ENCODE measurements around the gene SLC34A3.

SLC34A3 gene

DNA sequence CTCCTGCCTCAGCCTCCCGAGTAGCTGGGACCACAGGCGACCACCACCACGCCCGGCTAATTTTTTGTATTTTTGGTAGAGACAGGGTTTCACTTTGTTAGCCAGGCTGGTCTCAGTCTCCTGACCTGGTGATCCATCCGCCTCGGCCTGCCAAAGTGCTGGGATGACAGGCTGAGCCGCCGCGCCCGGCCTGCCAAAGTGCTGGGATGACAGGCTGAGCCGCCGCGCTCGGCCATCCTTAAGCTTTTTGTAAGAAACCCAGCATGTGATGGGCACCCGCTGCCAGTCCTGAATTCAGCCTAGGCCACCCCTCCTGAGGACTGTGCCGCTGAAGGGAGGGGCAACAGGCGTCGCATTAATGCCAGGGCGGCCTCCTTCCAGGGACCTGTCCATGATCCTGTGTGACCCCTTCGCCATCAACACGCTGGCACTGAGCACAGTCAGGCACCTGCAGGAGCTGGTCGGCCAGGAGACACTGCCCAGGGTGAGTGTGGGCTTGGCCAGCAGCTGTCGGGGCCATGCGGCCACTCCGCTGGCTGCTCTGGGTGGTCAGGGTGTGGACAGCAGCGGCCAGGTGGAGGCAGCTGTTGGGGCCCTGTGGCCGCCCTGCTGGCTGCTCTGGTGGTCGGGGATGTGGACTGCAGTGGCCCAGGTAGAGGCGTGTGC lies 34.9 kb downstream of the SLC34A3 start:
- H3K4me1 ChIP-seq (ENCODE audit: control insufficient read depth, low read depth, low read length) = no peaks in the 10 kb centered on the region

DNA sequence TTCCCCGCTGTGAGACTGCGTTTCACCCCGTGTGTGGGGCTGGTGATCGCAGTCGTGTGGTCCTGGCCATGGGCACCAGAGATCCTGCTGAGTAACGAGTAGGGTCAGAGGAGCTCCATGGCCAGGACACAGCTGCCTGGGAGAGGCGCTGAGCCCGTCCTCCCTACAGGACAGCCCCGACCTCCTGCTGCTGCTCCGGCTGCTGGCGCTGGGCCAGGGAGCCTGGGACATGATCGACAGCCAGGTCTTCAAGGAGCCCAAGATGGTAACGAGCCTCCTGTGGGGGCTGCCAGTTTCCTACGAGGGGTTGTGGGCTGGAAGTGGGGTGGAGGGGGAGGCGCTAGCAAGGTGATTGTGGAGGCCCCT lies 35.4 kb downstream of the SLC34A3 start:
- Histone ChIP-seq H3K4me1 (ENCODE audit: control insufficient read depth, low read depth, low read length) (no peaks in the 10 kb centered on the region), H3K9me3 (ENCODE audit: control insufficient read depth, low read depth, low read length) (no peaks in the 10 kb centered on the region), H3K27me3 (ENCODE audit: control insufficient read depth, insufficient read depth, low read length) (no peaks in the 10 kb centered on the region), H3K27ac (ENCODE audit: low read length) (no peak overlapping the region), H3K4me3 (ENCODE audit: low read length) (no peak overlapping the region), H3K9ac (ENCODE audit: low read length) (no peak overlapping the region), H3K36me3 (ENCODE audit: control insufficient read depth, low read depth, low read length) (peaks cover 32% of the 10 kb centered on the region)

More for the DNA sequence above, 34.9 kb downstream of the SLC34A3 start:
- no peak overlapping the region for H3K27ac ChIP-seq (ENCODE audit: low read length)
- H3K27me3 ChIP-seq (ENCODE audit: control insufficient read depth, insufficient read depth, low read length) = no peaks in the 10 kb centered on the region
- H3K9me3 ChIP-seq (ENCODE audit: control insufficient read depth, low read depth, low read length) = no peaks in the 10 kb centered on the region
- no peak overlapping the region for H3K9ac ChIP-seq (ENCODE audit: low read length)
- H3K4me3 ChIP-seq (ENCODE audit: low read length) = no peak overlapping the region
- peaks cover 32% of the 10 kb centered on the region for H3K36me3 ChIP-seq (ENCODE audit: control insufficient read depth, low read depth, low read length)

DNA sequence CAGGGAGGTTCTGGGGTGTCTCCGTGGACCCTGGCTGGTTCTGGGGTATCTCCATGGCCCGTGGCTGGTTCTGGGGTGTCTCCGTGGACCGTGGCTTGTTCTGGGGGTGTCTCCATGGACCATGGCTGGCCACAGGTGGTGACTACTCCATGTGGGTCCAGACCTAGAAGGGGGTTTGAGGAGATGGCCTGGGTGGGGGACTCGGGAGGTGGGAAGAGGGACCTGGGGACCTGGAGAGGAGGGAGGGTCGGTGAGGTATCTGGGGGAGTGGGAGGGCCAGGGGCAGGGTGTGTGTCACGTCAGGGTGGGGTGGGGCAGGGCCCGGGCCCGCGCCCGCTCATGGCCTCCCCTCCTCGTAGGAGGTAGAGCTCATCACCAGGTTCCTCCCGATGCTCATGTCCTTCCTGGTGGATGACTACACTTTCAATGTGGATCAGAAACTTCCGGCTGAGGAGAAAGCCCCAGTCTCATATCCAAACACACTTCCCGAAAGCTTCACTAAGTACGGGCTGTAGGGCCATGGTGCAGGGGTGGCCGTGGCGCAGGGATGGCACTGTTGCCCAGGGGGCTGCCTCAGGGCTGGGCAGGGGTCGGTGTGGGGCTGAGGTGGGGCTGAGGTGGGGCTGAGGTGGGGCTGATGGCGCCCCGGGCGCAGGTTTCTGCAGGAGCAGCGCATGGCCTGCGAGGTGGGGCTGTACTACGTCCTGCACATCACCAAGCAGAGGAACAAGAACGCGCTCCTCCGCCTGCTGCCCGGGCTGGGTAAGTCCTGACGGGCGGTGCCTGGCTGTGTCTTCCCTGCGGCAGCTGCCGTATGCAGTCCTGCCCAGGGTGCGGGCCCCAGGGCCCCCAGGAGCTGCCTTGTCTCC lies 36.1 kb downstream of the SLC34A3 start:
- Histone ChIP-seq H3K4me3 (ENCODE audit: low read length) (no peak overlapping the region), H3K9me3 (ENCODE audit: control insufficient read depth, low read depth, low read length) (no peaks in the 10 kb centered on the region), H3K27me3 (ENCODE audit: control insufficient read depth, insufficient read depth, low read length) (no peaks in the 10 kb centered on the region), H3K4me1 (ENCODE audit: control insufficient read depth, low read depth, low read length) (no peaks in the 10 kb centered on the region), H3K9ac (ENCODE audit: low read length) (no peak overlapping the region), H3K36me3 (ENCODE audit: control insufficient read depth, low read depth, low read length) (peaks cover 32% of the 10 kb centered on the region), H3K27ac (ENCODE audit: low read length) (no peak overlapping the region)

DNA sequence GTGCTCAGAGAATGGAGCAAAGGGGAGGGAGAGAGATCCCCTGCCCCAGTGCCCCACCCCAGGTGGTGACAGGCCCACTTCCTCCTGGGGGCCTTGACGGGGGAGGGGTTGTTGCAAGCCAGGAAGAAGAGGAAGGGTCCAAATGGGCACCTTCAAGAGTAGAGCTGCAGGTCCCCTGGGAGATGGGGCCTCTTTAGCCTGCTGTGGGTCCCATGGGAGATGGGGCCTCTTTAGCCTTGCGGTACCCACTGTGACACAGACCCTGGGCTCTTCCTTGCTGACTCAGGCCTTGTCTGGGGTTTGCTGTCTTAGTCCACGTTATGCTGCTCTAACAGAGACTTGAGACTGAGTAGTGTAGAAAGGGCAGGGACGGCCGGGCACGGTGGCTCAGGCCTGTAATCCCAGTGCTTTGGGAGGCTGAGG lies 37.2 kb downstream of the SLC34A3 start:
- Histone ChIP-seq H3K4me3 (ENCODE audit: low read length) (no peak overlapping the region), H3K9ac (ENCODE audit: low read length) (no peak overlapping the region), H3K27ac (ENCODE audit: low read length) (no peak overlapping the region), H3K4me1 (ENCODE audit: control insufficient read depth, low read depth, low read length) (no peaks in the 10 kb centered on the region), H3K27me3 (ENCODE audit: control insufficient read depth, insufficient read depth, low read length) (no peaks in the 10 kb centered on the region), H3K36me3 (ENCODE audit: control insufficient read depth, low read depth, low read length) (peaks cover 32% of the 10 kb centered on the region), H3K9me3 (ENCODE audit: control insufficient read depth, low read depth, low read length) (no peaks in the 10 kb centered on the region)

DNA sequence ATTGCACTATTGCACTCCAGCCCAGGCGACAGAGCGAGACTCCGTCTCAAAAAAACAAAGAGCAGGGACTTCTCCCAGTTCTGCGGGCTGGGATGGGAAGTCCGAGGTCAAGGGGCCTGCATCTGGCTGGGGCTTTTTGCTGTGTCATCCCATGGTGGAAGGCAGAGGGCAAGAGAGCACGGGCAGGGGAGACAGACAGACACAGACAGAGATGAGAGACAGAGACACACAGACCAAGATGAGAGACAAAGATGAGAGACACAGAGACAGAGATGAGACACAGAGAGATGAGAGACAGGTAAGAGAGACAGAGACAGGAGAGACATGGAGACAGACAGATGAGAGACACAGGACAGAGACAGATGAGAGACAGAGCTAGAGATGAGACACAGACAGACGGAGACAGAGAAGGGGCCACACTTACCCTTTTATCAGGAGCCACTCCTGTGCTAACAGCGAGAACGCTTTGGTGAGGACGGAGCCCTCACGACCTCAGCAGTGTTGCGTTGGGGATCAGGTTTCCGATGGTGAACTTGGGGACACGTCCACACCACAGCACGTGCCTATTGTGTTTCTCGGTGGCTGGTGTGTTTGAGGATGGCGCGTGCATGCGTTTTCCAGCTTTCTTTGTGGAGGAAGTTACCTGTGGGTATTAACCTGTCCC lies 38.0 kb downstream of the SLC34A3 start:
- H3K36me3 ChIP-seq (ENCODE audit: control insufficient read depth, low read depth, low read length) = peaks cover 31% of the 10 kb centered on the region
- H3K27me3 ChIP-seq (ENCODE audit: control insufficient read depth, insufficient read depth, low read length) = no peaks in the 10 kb centered on the region
- no peaks in the 10 kb centered on the region for H3K9me3 ChIP-seq (ENCODE audit: control insufficient read depth, low read depth, low read length)
- H3K4me1 ChIP-seq (ENCODE audit: control insufficient read depth, low read depth, low read length) = no peaks in the 10 kb centered on the region
- H3K27ac ChIP-seq (ENCODE audit: low read length) = no peak overlapping the region
- H3K4me3 ChIP-seq (ENCODE audit: low read length) = no peak overlapping the region
- no peak overlapping the region for H3K9ac ChIP-seq (ENCODE audit: low read length)

DNA sequence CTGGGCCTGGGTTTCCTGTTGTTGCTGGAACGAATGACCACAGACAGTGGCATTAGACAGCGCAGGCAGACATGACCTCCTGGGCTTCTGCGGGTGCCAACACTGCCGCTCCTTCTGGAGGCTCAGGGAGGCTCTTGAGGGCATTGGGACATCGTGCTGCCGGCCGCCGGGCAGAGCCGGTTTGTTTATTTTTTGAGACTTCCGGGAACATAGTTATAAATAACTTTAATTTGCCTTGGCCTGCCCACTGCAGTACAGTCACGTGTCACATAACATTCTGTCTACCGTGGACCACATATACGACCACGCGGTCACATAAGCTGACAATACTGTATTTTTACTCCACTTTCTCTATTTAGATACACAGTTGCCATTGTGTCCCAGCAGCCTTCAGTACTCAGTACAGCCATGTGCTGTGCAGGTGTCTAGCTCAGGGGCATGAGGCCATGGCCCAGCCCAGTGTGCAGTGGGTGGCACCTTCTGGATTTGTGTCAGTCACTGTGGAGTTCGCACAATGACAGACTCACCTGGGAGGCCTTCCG lies 38.6 kb downstream of the SLC34A3 start:
- no peaks in the 10 kb centered on the region for H3K4me1 ChIP-seq (ENCODE audit: control insufficient read depth, low read depth, low read length)
- H3K36me3 ChIP-seq (ENCODE audit: control insufficient read depth, low read depth, low read length) = peaks cover 26% of the 10 kb centered on the region
- H3K9ac ChIP-seq (ENCODE audit: low read length) = no peak overlapping the region
- no peak overlapping the region for H3K4me3 ChIP-seq (ENCODE audit: low read length)
- H3K9me3 ChIP-seq (ENCODE audit: control insufficient read depth, low read depth, low read length) = no peaks in the 10 kb centered on the region
- no peak overlapping the region for H3K27ac ChIP-seq (ENCODE audit: low read length)
- no peaks in the 10 kb centered on the region for H3K27me3 ChIP-seq (ENCODE audit: control insufficient read depth, insufficient read depth, low read length)

DNA sequence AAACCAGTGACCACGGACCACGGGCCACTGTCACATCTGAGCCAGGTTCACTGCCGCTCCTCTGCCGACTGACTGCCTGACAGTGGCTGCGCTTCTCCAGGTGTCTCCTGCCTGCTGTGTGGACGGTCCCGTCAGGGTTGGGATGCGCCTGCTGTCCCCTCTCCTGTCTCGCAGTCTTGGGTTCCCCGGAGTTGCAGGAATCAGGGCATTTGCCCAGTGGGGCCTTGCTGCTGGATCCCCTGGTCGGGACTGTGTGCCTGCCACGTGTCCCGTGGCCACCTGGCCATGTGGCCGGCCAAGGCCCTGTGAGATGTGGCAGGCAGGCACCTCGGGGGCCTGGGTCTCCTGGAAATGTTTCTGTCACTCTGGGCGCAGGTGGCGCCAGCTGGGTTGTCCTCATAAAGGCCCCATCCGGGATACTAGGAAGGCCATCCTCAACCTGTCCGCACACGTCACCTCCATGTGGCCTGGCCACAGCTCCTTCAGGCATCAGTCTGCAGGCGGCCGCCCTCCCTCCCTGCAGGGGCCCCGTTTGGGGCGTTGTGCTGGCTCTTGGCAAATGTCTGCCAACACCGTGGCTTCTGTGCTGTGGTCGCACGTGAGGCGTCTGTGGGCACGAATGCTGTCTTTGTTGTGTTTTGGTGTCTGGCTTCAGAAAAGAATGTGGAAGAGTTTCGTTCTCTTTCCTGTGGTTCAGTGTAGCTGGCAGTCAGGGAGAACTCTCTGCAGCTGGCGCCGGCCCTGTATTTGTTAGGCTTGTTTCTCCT lies 40.4 kb downstream of the SLC34A3 start:
- Histone ChIP-seq H3K4me1 (ENCODE audit: control insufficient read depth, low read depth, low read length) (no peaks in the 10 kb centered on the region), H3K9ac (ENCODE audit: low read length) (no peak overlapping the region), H3K9me3 (ENCODE audit: control insufficient read depth, low read depth, low read length) (no peaks in the 10 kb centered on the region), H3K4me3 (ENCODE audit: low read length) (no peak overlapping the region), H3K27me3 (ENCODE audit: control insufficient read depth, insufficient read depth, low read length) (no peaks in the 10 kb centered on the region), H3K36me3 (ENCODE audit: control insufficient read depth, low read depth, low read length) (peaks cover 18% of the 10 kb centered on the region), H3K27ac (ENCODE audit: low read length) (no peak overlapping the region)

DNA sequence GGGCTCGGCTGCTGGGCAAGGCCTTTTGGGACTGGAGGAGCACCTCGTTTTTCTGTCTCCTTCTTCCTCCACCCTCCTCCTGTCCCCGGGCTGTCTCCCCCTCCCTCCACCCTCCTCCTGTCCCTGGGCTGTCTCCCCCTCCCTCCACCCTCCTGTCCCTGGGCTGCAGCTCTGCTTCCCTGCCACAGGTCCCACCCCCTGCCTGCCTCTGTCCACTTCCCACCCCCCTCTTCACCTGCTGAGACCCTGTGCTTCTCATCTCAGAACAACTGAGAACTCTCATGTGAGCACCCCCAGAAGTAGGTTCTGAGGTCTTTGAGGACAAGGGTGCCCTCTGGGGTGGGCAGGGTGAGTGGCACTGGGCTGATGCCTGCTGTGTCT lies 41.0 kb downstream of the SLC34A3 start:
- Histone ChIP-seq H3K27me3 (ENCODE audit: control insufficient read depth, insufficient read depth, low read length) (no peaks in the 10 kb centered on the region), H3K4me1 (ENCODE audit: control insufficient read depth, low read depth, low read length) (peaks cover 4% of the 10 kb centered on the region), H3K36me3 (ENCODE audit: control insufficient read depth, low read depth, low read length) (peaks cover 15% of the 10 kb centered on the region), H3K4me3 (ENCODE audit: low read length) (no peak overlapping the region), H3K27ac (ENCODE audit: low read length) (no peak overlapping the region), H3K9ac (ENCODE audit: low read length) (no peak overlapping the region), H3K9me3 (ENCODE audit: control insufficient read depth, low read depth, low read length) (no peaks in the 10 kb centered on the region)

DNA sequence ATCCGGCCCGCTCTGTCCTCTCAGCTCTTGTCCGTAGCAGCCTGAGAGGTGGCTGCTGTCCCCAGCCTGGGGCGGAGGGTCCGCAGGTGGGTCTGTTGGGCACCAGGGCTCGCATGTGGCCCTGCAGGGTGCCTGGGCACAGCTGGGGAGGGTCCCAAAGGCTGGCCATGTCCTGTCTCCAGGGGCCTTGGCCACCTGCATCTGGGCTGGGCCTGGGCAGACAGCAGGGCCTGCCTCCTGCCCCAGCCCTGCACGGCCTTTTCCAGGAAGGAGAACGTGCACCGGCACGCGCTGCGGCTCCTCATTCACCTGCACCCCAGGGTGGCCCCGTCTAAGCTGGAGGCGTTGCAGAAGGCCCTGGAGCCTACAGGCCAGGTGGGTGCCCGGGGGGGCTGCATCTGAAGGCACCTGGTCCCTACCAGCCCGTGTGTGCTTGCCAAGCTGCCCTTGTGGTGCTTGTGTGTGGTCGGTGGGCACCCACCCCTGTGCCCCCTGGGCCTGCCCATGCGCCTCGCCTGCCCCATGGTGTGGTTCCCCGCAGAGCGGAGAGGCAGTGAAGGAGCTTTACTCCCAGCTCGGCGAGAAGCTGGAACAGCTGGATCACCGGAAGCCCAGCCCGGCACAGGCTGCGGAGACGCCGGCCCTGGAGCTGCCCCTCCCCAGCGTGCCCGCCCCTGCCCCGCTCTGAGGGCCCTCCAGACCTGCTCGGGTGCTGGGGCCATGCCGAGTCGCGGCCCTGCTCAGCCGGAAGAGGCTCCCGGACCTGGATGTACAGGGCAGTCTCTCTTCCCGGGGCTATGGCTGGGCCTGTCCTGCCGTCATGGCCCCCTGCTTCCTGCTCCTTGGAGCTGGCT lies 41.8 kb downstream of the SLC34A3 start:
- H3K27ac ChIP-seq (ENCODE audit: low read length) = no peak overlapping the region

DNA sequence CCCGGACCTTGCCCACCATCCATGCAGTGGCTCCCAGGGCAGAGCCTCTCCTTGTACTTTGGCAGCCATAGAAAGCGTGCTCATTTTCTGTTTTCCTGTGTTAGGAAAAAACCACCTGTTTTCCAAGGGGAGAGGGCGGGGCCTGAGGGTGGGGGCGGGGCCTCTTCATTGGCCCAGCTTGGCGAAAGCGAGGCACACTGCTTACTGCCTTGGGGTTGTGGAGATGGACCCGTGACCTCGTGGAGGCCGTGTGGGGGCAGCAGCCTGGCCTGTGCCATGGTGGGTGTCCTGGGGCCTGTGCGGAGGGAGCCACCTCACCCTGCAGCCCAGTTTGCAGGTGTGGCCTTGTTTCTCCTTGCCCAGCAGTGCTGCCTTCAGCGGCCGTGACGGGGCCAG lies 42.4 kb downstream of the SLC34A3 start:
- H3K4me1 ChIP-seq (ENCODE audit: control insufficient read depth, low read depth, low read length) = peaks cover 12% of the 10 kb centered on the region
- H3K36me3 ChIP-seq (ENCODE audit: control insufficient read depth, low read depth, low read length) = peaks cover 13% of the 10 kb centered on the region
- no peak overlapping the region for H3K27ac ChIP-seq (ENCODE audit: low read length)

More for the DNA sequence above, 41.8 kb downstream of the SLC34A3 start:
- Histone ChIP-seq H3K27me3 (ENCODE audit: control insufficient read depth, insufficient read depth, low read length) (no peaks in the 10 kb centered on the region), H3K4me3 (ENCODE audit: low read length) (no peak overlapping the region), H3K9ac (ENCODE audit: low read length) (no peak overlapping the region), H3K4me1 (ENCODE audit: control insufficient read depth, low read depth, low read length) (peaks cover 8% of the 10 kb centered on the region), H3K9me3 (ENCODE audit: control insufficient read depth, low read depth, low read length) (no peaks in the 10 kb centered on the region), H3K36me3 (ENCODE audit: control insufficient read depth, low read depth, low read length) (peaks cover 13% of the 10 kb centered on the region)

More for the DNA sequence above, 42.4 kb downstream of the SLC34A3 start:
- Histone ChIP-seq H3K9ac (ENCODE audit: low read length) (no peak overlapping the region), H3K4me3 (ENCODE audit: low read length) (no peak overlapping the region), H3K27me3 (ENCODE audit: control insufficient read depth, insufficient read depth, low read length) (peaks cover 4% of the 10 kb centered on the region), H3K9me3 (ENCODE audit: control insufficient read depth, low read depth, low read length) (no peaks in the 10 kb centered on the region)
